B cell (primary cell): ENCODE data around the gene ESPL1. TPM values are rescaled to one million over a fixed set of nuclear protein-coding genes. Genes with fewer than 3 reads are reported as not detected.

ENCODE experiments used
- ATAC-seq: fragments of 200-7000 bp; cut with Tn5 transposase; one replicate; pipeline ENCODE4 v1.10.0; 2021; ENCODE audit warnings: low read depth, mild to moderate bottlenecking, moderate number of reproducible peaks, moderate library complexity
- CTCF ChIA-PET: fragments of 350-600 bp; sonication (Branson Sonifier 250); formaldehyde crosslinking; loops from one replicate; lab custom pipeline; 2021; ENCODE audit warnings: antibody characterized with exemption, inconsistent platforms; lab: Charles Lee
- POLR2A ChIA-PET: fragments of 350-600 bp; sonication (Branson Sonifier 250); formaldehyde crosslinking; loops from one replicate; lab custom pipeline; 2021; ENCODE audit warnings: antibody characterized with exemption; lab: Charles Lee
- DNase-seq: peaks from one replicate; pipeline ENCODE4 v3.0.0; 2013
- H2AFZ ChIP-seq: 2 replicates; pipeline ENCODE4 v1.6.1; 2012; ENCODE audit warnings: mild to moderate bottlenecking, low read depth, low read length; ENCODE audit not compliant: insufficient read depth, poor library complexity, severe bottlenecking
- H3K27ac ChIP-seq, 2 donors: 1 replicate in 1 of 2; 2 replicates in 1 of 2; pipeline ENCODE4 v1.5.1; 2012 to 2013; ENCODE audit warnings: low read length in 2 of 2, mild to moderate bottlenecking in 2 of 2, moderate library complexity in 1 of 2
- H3K27me3 ChIP-seq, 4 experiments: fragments of 200-600 bp in 1 of 4; sonication (generic) in 1 of 4; replicated peaks in 1 of 4; 1 replicate in 2 of 4; 2 replicates in 2 of 4; pipeline versions ENCODE4 v1.6.1 to v1.7.0; 2013 to 2016; ENCODE audit warnings: low read length in 3 of 4, mild to moderate bottlenecking in 2 of 4, mixed read lengths in 1 of 4, moderate library complexity in 1 of 4; ENCODE audit not compliant: insufficient read depth in 4 of 4, control insufficient read depth in 3 of 4; ENCODE audit errors: control extremely low read depth in 1 of 4
- H3K36me3 ChIP-seq, 2 experiments: replicated peaks in 1 of 2; 1 replicate in 1 of 2; 2 replicates in 1 of 2; pipeline versions ENCODE4 v1.6.1 to v1.7.1; 2013; ENCODE audit warnings: low read length in 1 of 2; ENCODE audit not compliant: insufficient read depth in 2 of 2, control insufficient read depth in 1 of 2; ENCODE audit errors: control extremely low read depth in 1 of 2, extremely low read depth in 1 of 2
- H3K4me1 ChIP-seq, 2 donors: fragments of 200-600 bp in 1 of 2; sonication (generic) in 1 of 2; 1 replicate in 1 of 2; 2 replicates in 1 of 2; pipeline versions ENCODE4 v1.5.1 to v1.6.1; 2013 to 2017; ENCODE audit warnings: low read length in 2 of 2; ENCODE audit not compliant: control insufficient read depth in 2 of 2, insufficient read depth in 2 of 2
- H3K4me2 ChIP-seq: replicated peaks from 2 replicates; pipeline ENCODE3; 2012; ENCODE audit warnings: mild to moderate bottlenecking, low read depth, low read length; ENCODE audit not compliant: poor library complexity, severe bottlenecking
- H3K4me3 ChIP-seq, 5 experiments: fragments of 200-600 bp in 1 of 5; sonication (generic) in 1 of 5; 1 replicate in 3 of 5; 2 replicates in 2 of 5; pipeline versions ENCODE4 v1.5.1 to v1.7.0; 2011 to 2016; ENCODE audit warnings: low read length in 4 of 5, mild to moderate bottlenecking in 4 of 5, low read depth in 2 of 5, control low read depth in 1 of 5, moderate library complexity in 1 of 5; ENCODE audit not compliant: insufficient read depth in 1 of 5; ENCODE audit errors: control extremely low read depth in 1 of 5, extremely low read depth in 1 of 5
- H3K79me2 ChIP-seq: fragments of 200-600 bp; sonication (generic); one replicate; pipeline ENCODE4 v1.6.0; 2016; ENCODE audit warnings: low read length; ENCODE audit not compliant: control insufficient read depth, insufficient read depth
- H3K9ac ChIP-seq: fragments of 200-600 bp; sonication (generic); 2 replicates; pipeline ENCODE4 v1.6.1; 2017; ENCODE audit warnings: mild to moderate bottlenecking, low read length, moderate library complexity
- H3K9me3 ChIP-seq, 3 donors: one replicate each; pipeline versions ENCODE4 v1.6.1 to v1.7.1; 2013; ENCODE audit warnings: low read length in 2 of 3; ENCODE audit not compliant: control insufficient read depth in 2 of 3, insufficient read depth in 1 of 3; ENCODE audit errors: control extremely low read depth in 1 of 3
- H4K20me1 ChIP-seq: 2 replicates; pipeline ENCODE4 v1.6.0; 2012; ENCODE audit warnings: mild to moderate bottlenecking, low read length; ENCODE audit not compliant: insufficient read depth, control insufficient read depth, poor library complexity, severe bottlenecking
- H3K27ac Mint-ChIP-seq: one replicate; pipeline ENCODE4 v1.8.0; 2021; ENCODE audit warnings: mixed read lengths
- H3K27me3 Mint-ChIP-seq: one replicate; pipeline ENCODE4 v1.8.0; 2021; ENCODE audit warnings: mixed read lengths
- H3K4me1 Mint-ChIP-seq: one replicate; pipeline ENCODE4 v1.8.0; 2021; ENCODE audit warnings: mixed read lengths
- H3K4me3 Mint-ChIP-seq: one replicate; pipeline ENCODE4 v1.8.0; 2021; ENCODE audit warnings: mixed read lengths
- H3K9me3 Mint-ChIP-seq: one replicate; pipeline ENCODE4 v1.8.0; 2022; ENCODE audit warnings: mixed read lengths; ENCODE audit not compliant: insufficient read depth
- EZH2 ChIP-seq: IDR thresholded peaks from 2 replicates; pipeline ENCODE4 v1.6.1; 2012; ENCODE audit warnings: borderline replicate concordance, low read depth, mild to moderate bottlenecking, moderate library complexity, low read length; ENCODE audit not compliant: insufficient read depth, poor library complexity, severe bottlenecking
- WGBS: methylation state at CpG from one replicate; pipeline ENCODE4 v1.1.5; 2013; ENCODE audit warnings: missing lambda C conversion rate; ENCODE audit not compliant: insufficient coverage; 5-methylcytosine and 5-hydroxymethylcytosine counted together
- intact Hi-C: fragments of 100-400 bp; cut with micrococcal nuclease; formaldehyde crosslinking; loops from one replicate; pipeline ENCODE4 v1.10.0; 2022
- polyA plus RNA-seq: library from polyadenylated mRNA; depleted of rRNA; stranded (reverse); fragments of >200 nt; gene quantifications from 2 replicates; pipeline ENCODE4 v1.2.3, GENCODE V29; 2012
- total RNA-seq, 2 donors: library from RNA; stranded (reverse); fragments of 120-200 nt in 1 of 2; gene quantifications; 1 replicate in 1 of 2; 2 replicates in 1 of 2; pipeline versions ENCODE4 v1.2.3 to v1.2.4, GENCODE V29; 2013 to 2022
- TF ChIP-seq, protein P1 (sequence below): fragments of 200-600 bp; IDR thresholded peaks from one replicate; pipeline ENCODE4 v1.8.0; 2022; ENCODE audit warnings: antibody characterized with exemption, mild to moderate bottlenecking

The ESPL1 gene
- total and polyA plus RNA-seq, 2 donors (not counting 1 experiment from before 2014, with no cell fraction given): 0.88 to 2.4 TPM

DNA sequence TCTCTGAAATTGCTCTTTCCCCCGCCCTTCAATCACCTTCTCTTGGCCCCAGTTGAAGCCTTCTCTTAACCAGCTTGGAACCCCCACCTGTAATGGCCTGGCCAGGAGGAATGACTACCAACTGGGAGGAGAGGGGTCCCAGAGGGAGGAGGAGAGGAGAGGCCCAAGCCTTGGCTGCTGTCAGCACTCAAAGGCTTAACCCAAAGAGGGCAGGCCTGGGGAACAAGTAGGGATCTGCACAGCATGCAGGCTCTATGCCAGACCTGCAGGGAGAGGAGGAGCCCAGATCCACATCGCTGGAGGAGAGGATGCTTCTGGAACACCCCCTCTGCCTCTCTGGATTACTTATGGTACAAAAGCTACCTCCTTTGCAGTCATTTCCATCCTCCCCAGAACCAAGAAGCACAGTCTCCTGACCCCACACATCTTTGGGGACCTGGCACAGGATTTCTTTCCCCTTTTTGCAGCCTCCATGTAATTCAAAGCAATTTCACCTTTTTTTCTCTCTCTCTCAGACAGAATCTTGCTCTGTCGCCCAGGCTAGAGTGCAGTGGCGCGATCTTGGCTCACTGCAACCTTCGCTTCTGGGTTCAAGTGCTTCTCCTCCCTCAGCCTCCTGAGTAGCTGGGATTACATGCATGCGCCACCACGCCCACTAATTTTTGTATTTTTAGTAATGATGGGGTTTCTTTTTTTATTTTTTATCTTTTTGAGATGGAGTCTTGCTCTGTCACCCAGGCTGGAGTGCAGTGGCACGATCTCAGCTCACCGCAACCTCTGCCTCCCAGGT lies 42.3 kb upstream of the ESPL1 start:
- CTCF ChIA-PET: interaction anchor here (1.2 to 1.6 kb wide), 4 partner anchors 12 to 98 kb away, joined by 4 to 5 read pairs (median 4); no protein-coding TSS in a partner anchor
- peaks cover 17% of the 10 kb centered on the region for H3K4me1 Mint-ChIP-seq
- no peaks in the 10 kb centered on the region for H3K36me3 ChIP-seq

DNA sequence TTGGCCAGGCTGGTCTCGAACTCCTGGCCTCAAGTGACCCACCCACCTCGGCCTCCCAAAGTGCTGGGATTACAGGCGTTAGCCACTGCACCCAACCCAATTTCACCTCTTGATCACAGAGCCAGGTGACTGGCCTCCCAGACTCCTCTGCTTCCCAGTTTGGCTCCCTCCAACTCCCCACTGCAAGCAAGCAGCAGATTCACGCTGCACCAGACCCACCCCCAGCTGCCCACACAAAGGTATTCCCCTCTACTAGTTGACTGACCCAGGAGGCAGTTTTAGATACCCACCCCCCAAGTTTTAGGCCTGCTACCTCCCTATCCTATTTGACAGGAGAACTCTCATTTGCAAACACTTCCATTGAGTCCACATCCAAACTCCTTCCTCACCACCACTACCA lies 41.3 kb upstream of the ESPL1 start:
- H3K27me3 Mint-ChIP-seq: no peaks in the 10 kb centered on the region
- H3K4me3 Mint-ChIP-seq: no peak overlapping the region
- H3K4me2 ChIP-seq: no peak overlapping the region

More for the DNA sequence above, 42.3 kb upstream of the ESPL1 start:
- H3K27ac Mint-ChIP-seq: no peak overlapping the region
- Histone ChIP-seq H3K79me2 (no peaks in the 10 kb centered on the region), H3K27ac (no peak overlapping the region), H4K20me1 (no peaks in the 10 kb centered on the region), H3K4me1 (peaks cover 7 to 19% of the 10 kb centered on the region in 2 donors), H3K27me3 (no peaks in the 10 kb centered on the region), H2AFZ (no peak overlapping the region), H3K9me3 (no peaks in the 10 kb centered on the region), H3K9ac (no peak overlapping the region), H3K4me2 (no peak overlapping the region), H3K4me3 (no peak overlapping the region)
- no peak for ATAC-seq
- no peak for DNase-seq
- WGBS: 98% methylated on average over 4 of the region's 10 CpGs
- TF ChIP-seq, protein P1, sequence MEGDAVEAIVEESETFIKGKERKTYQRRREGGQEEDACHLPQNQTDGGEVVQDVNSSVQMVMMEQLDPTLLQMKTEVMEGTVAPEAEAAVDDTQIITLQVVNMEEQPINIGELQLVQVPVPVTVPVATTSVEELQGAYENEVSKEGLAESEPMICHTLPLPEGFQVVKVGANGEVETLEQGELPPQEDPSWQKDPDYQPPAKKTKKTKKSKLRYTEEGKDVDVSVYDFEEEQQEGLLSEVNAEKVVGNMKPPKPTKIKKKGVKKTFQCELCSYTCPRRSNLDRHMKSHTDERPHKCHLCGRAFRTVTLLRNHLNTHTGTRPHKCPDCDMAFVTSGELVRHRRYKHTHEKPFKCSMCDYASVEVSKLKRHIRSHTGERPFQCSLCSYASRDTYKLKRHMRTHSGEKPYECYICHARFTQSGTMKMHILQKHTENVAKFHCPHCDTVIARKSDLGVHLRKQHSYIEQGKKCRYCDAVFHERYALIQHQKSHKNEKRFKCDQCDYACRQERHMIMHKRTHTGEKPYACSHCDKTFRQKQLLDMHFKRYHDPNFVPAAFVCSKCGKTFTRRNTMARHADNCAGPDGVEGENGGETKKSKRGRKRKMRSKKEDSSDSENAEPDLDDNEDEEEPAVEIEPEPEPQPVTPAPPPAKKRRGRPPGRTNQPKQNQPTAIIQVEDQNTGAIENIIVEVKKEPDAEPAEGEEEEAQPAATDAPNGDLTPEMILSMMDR: no peak
- no peak for TF ChIP-seq EZH2
- POLR2A ChIA-PET: interaction anchor here (1.4 kb wide), 1 partner anchor 12 kb away, joined by 3 read pairs; no protein-coding TSS in a partner anchor
- no peaks in the 10 kb centered on the region for H3K9me3 Mint-ChIP-seq
- H3K4me3 Mint-ChIP-seq: no peak overlapping the region
- intact Hi-C loops: no loop called here
- H3K27me3 Mint-ChIP-seq: no peaks in the 10 kb centered on the region

More for the DNA sequence above, 41.3 kb upstream of the ESPL1 start:
- no peak overlapping the region for H3K27ac ChIP-seq
- ATAC-seq: no peak
- no peaks in the 10 kb centered on the region for H4K20me1 ChIP-seq
- no peak overlapping the region for H2AFZ ChIP-seq
- intact Hi-C loops: no loop called here
- no peaks in the 10 kb centered on the region for H3K36me3 ChIP-seq
- ChIA-PET POLR2A (no interaction called here), CTCF (interaction anchor here (0.6 to 1.6 kb wide), 4 partner anchors 14 to 97 kb away, joined by 4 to 5 read pairs (median 4); no protein-coding TSS in a partner anchor)
- H3K79me2 ChIP-seq: no peaks in the 10 kb centered on the region
- H3K4me1 Mint-ChIP-seq: peaks cover 18% of the 10 kb centered on the region
- H3K9ac ChIP-seq: no peak overlapping the region
- no peak overlapping the region for H3K4me3 ChIP-seq
- H3K4me1 ChIP-seq: peaks cover 11 to 24% of the 10 kb centered on the region in 2 donors
- no peak for DNase-seq
- TF ChIP-seq, protein P1: no peak
- H3K9me3 Mint-ChIP-seq: no peaks in the 10 kb centered on the region
- 96% methylated on average over 4 of the region's 4 CpGs for WGBS
- no peaks in the 10 kb centered on the region for H3K27me3 ChIP-seq
- H3K9me3 ChIP-seq: no peaks in the 10 kb centered on the region
- H3K27ac Mint-ChIP-seq: no peak overlapping the region
